ENCODE results near the gene CHCHD10. TPM values are rescaled to one million over a fixed set of nuclear protein-coding genes. Genes with fewer than 3 reads are reported as not detected.
A peak's percentile ranks its signal among the peaks of the same experiment; 100 is the strongest.

CHCHD10 gene
- total RNA-seq, 6 experiments from 2014 or later: 133 to 416 (median 252) TPM

- Histone ChIP-seq H3K36me3 (peaks cover 0 to 16% (median 2%) of the 10 kb centered on the region in 4 donors), H3K4me3 (no peak overlapping the region), H3K27ac (no peak overlapping the region), H3K27me3 (no peaks in the 10 kb centered on the region), H3K9me3 (no peaks in the 10 kb centered on the region), H3K4me1 (peaks cover 0 to 36% (median 4%) of the 10 kb centered on the region in 4 donors)
- DNase-seq: no peak
- 74% methylated on average over 4 of the region's 4 CpGs for WGBS (ENCODE audit: insufficient coverage, low coverage, low lambda C conversion rate, missing lambda C conversion rate)
- intact Hi-C loops (cut with DNase I): no loop called here
- no peak for ATAC-seq
- TF ChIP-seq POLR2A (IDR thresholded peaks at IDR 0.05) (no peak), CTCF (IDR thresholded peaks at IDR 0.05) (no peak)
Observed at GRCh38 chr22:23789121-23789520, 21.3 kb upstream of the CHCHD10 start.

- peak overlapping the region in 1 of 3 donors; percentile 98 for H3K27ac ChIP-seq
- TF ChIP-seq CTCF (IDR thresholded peaks at IDR 0.05) (no peak), POLR2A (IDR thresholded peaks at IDR 0.05) (no peak)
- no peaks in the 10 kb centered on the region for H3K27me3 ChIP-seq
- intact Hi-C loops (cut with DNase I): no loop called here
- H3K9me3 ChIP-seq: no peaks in the 10 kb centered on the region
- DNase-seq (peak in 1 of 3 donors; percentile 11), ATAC-seq (no peak)
- peaks cover 0 to 7% (median 0%) of the 10 kb centered on the region in 4 donors for H3K36me3 ChIP-seq
- peaks cover 0 to 48% (median 9%) of the 10 kb centered on the region in 4 donors for H3K4me1 ChIP-seq
- H3K4me3 ChIP-seq: peak overlapping the region; percentile 87 to 95 (median 92)
- WGBS (ENCODE audit: insufficient coverage, low coverage, low lambda C conversion rate, missing lambda C conversion rate): 43% methylated on average over 2 of the region's 3 CpGs
Observed at GRCh38 chr22:23787910-23788309, 20.1 kb upstream of the CHCHD10 start.

- no peaks in the 10 kb centered on the region for H3K9me3 ChIP-seq
- peak overlapping the region; percentile 95 to 100 (median 98) for H3K27ac ChIP-seq
- intact Hi-C loops (cut with DNase I): no loop called here
- WGBS (ENCODE audit: insufficient coverage, low coverage, low lambda C conversion rate, missing lambda C conversion rate): 4% methylated on average over 5 of the region's 5 CpGs
- H3K4me3 ChIP-seq: peak overlapping the region; percentile 87 to 95 (median 92)
- ATAC-seq: no peak
- H3K4me1 ChIP-seq: peaks cover 0 to 48% (median 9%) of the 10 kb centered on the region in 4 donors
- no peak for DNase-seq
- peaks cover 0 to 7% (median 0%) of the 10 kb centered on the region in 4 donors for H3K36me3 ChIP-seq
- no peaks in the 10 kb centered on the region for H3K27me3 ChIP-seq
- no peak for TF ChIP-seq CTCF (IDR thresholded peaks at IDR 0.05)
- no peak for TF ChIP-seq POLR2A (IDR thresholded peaks at IDR 0.05)
Observed at GRCh38 chr22:23787600-23787896, 19.8 kb upstream of the CHCHD10 start.

- peak within 1 kb of the TSS; percentile 95 to 100 (median 98) for H3K27ac ChIP-seq
- ATAC-seq: peak; percentile 88 to 96 (median 94)
- no peaks in the 10 kb centered on the region for H3K27me3 ChIP-seq
- TF ChIP-seq CTCF (IDR thresholded peaks at IDR 0.05) (no peak), POLR2A (IDR thresholded peaks at IDR 0.05) (peak; percentile 88)
- peaks cover 0 to 2% (median 0%) of the 10 kb centered on the region in 4 donors for H3K36me3 ChIP-seq
- H3K9me3 ChIP-seq: no peaks in the 10 kb centered on the region
- 0% methylated on average over 40 of the region's 97 CpGs for WGBS (ENCODE audit: insufficient coverage, low coverage, low lambda C conversion rate, missing lambda C conversion rate)
- peak within 1 kb of the TSS; percentile 87 to 95 (median 92) for H3K4me3 ChIP-seq
- H3K4me1 ChIP-seq: peaks cover 0 to 48% (median 9%) of the 10 kb centered on the region in 4 donors
- intact Hi-C loops (cut with DNase I): no loop called here
- DNase-seq: peak; percentile 89 to 92 (median 92)
Observed at GRCh38 chr22:23786752-23787599, 19.2 kb upstream of the CHCHD10 start, which contains the start of gene SMARCB1. Gene SMARCB1 (plus strand): TSS chr22:23786966. CDS start chr22:23787170, 204 bp downstream.

Measured in right lobe of liver (tissue), 6 donors.